ENCODE data around the gene C1orf105. TPM values are rescaled to one million over a fixed set of nuclear protein-coding genes. Genes with fewer than 3 reads are reported as not detected.
A peak's percentile ranks its signal among the peaks of the same experiment; 100 is the strongest.

The C1orf105 gene
- total and polyA plus RNA-seq, 2 experiments from 2014 or later = 3.2 to 21.5 TPM

GRCh38 chr1:172473302-172473701 lies 52.8 kb downstream of the C1orf105 start:
- H3K27ac ChIP-seq = peak overlapping the region; percentile 42
- DNase-seq (ENCODE audit: low read depth in 1 of 2, low spot score in 1 of 2) = peak in 1 of 2 donors; percentile 25
- H3K9me3 ChIP-seq (ENCODE audit: low read depth) = no peaks in the 10 kb centered on the region
- no peak overlapping the region for H3K4me3 ChIP-seq
- TF ChIP-seq CTCF (IDR thresholded peaks at IDR 0.05; ENCODE audit: low read depth, low read length) = no peak
- H3K4me1 ChIP-seq (ENCODE audit: low read depth) = peaks cover 59% of the 10 kb centered on the region
- H3K27me3 ChIP-seq = no peaks in the 10 kb centered on the region
- H3K36me3 ChIP-seq = no peaks in the 10 kb centered on the region

- Histone ChIP-seq H3K27ac (peak overlapping the region; percentile 42), H3K4me3 (no peak overlapping the region), H3K27me3 (no peaks in the 10 kb centered on the region), H3K4me1 (ENCODE audit: low read depth) (peaks cover 59% of the 10 kb centered on the region), H3K36me3 (no peaks in the 10 kb centered on the region), H3K9me3 (ENCODE audit: low read depth) (no peaks in the 10 kb centered on the region)
- TF ChIP-seq CTCF (IDR thresholded peaks at IDR 0.05; ENCODE audit: low read depth, low read length) = no peak
- DNase-seq (ENCODE audit: low read depth in 1 of 2, low spot score in 1 of 2) = no peak
Observed at GRCh38 chr1:172473842-172474241, 53.4 kb downstream of the C1orf105 start.

- Histone ChIP-seq H3K4me1 (ENCODE audit: low read depth) (peaks cover 59% of the 10 kb centered on the region), H3K9me3 (ENCODE audit: low read depth) (no peaks in the 10 kb centered on the region), H3K36me3 (no peaks in the 10 kb centered on the region), H3K27ac (peak overlapping the region; percentile 92), H3K27me3 (no peaks in the 10 kb centered on the region), H3K4me3 (no peak overlapping the region)
- DNase-seq (ENCODE audit: low read depth in 1 of 2, low spot score in 1 of 2) = peak in 1 of 2 donors; percentile 62
- TF ChIP-seq CTCF (IDR thresholded peaks at IDR 0.05; ENCODE audit: low read depth, low read length) = no peak
Observed at GRCh38 chr1:172476218-172476811, 55.8 kb downstream of the C1orf105 start.

GRCh38 chr1:172477216-172477615 lies 56.7 kb downstream of the C1orf105 start:
- Histone ChIP-seq H3K27ac (peak overlapping the region; percentile 92), H3K36me3 (no peaks in the 10 kb centered on the region), H3K9me3 (ENCODE audit: low read depth) (no peaks in the 10 kb centered on the region), H3K27me3 (no peaks in the 10 kb centered on the region), H3K4me3 (no peak overlapping the region), H3K4me1 (ENCODE audit: low read depth) (peaks cover 50% of the 10 kb centered on the region)
- no peak for DNase-seq (ENCODE audit: low read depth in 1 of 2, low spot score in 1 of 2)
- no peak for TF ChIP-seq CTCF (IDR thresholded peaks at IDR 0.05; ENCODE audit: low read depth, low read length)

- Histone ChIP-seq H3K27me3 (no peaks in the 10 kb centered on the region), H3K27ac (no peak overlapping the region), H3K4me3 (no peak overlapping the region), H3K9me3 (ENCODE audit: low read depth) (no peaks in the 10 kb centered on the region), H3K36me3 (no peaks in the 10 kb centered on the region), H3K4me1 (ENCODE audit: low read depth) (peaks cover 45% of the 10 kb centered on the region)
- TF ChIP-seq CTCF (IDR thresholded peaks at IDR 0.05; ENCODE audit: low read depth, low read length) = no peak
- DNase-seq (ENCODE audit: low read depth in 1 of 2, low spot score in 1 of 2) = no peak
Observed at GRCh38 chr1:172477741-172478140, 57.3 kb downstream of the C1orf105 start.

All from cardiac muscle cell (in vitro differentiated cells and primary cell).